OCI-LY1 (cell line): Measurements from ENCODE around the gene BHLHE40.

Experiments used
- H2AFZ ChIP-seq: fragments of 200-600 bp; sonication (generic), shearing (Covaris generic); 2 replicates; pipeline ENCODE4 v1.6.0; 2014; ENCODE audit warnings: antibody characterized with exemption, mild to moderate bottlenecking, low read length
- H3F3A ChIP-seq: fragments of 200-600 bp; sonication (generic), shearing (Covaris generic); 2 replicates; pipeline ENCODE4 v1.6.0; 2014; ENCODE audit warnings: mild to moderate bottlenecking, antibody characterized with exemption, low read length, moderate library complexity; ENCODE audit not compliant: insufficient read depth
- H3K27ac ChIP-seq: fragments of 200-600 bp; sonication (generic); 2 replicates; pipeline ENCODE4 v1.5.1; 2014; ENCODE audit warnings: low read length, mixed run types, mild to moderate bottlenecking, low read depth; ENCODE audit not compliant: poor library complexity, severe bottlenecking
- H3K27me3 ChIP-seq: fragments of 200-600 bp; sonication (generic); 2 replicates; pipeline ENCODE4 v1.6.0; 2014; ENCODE audit warnings: antibody characterized with exemption, mild to moderate bottlenecking, low read length, moderate library complexity; ENCODE audit not compliant: insufficient read depth
- H3K36me3 ChIP-seq: fragments of 200-600 bp; sonication (generic); 2 replicates; pipeline ENCODE4 v1.6.1; 2014; ENCODE audit warnings: mild to moderate bottlenecking, antibody characterized with exemption, low read length, moderate library complexity, mixed read lengths; ENCODE audit not compliant: insufficient read depth
- H3K4me1 ChIP-seq: fragments of 200-600 bp; sonication (generic); 2 replicates; pipeline ENCODE4 v1.5.1; 2014; ENCODE audit warnings: mild to moderate bottlenecking, low read length, moderate library complexity; ENCODE audit not compliant: insufficient read depth, severe bottlenecking
- H3K4me2 ChIP-seq: fragments of 200-600 bp; sonication (generic), shearing (Covaris generic); 2 replicates; pipeline ENCODE4 v1.6.1; 2014; ENCODE audit warnings: low read length
- H3K4me3 ChIP-seq: fragments of 200-600 bp; sonication (generic); 2 replicates; pipeline ENCODE4 v1.5.1; 2014; ENCODE audit warnings: low read length, low read depth, mild to moderate bottlenecking, mixed read lengths; ENCODE audit not compliant: poor library complexity, severe bottlenecking
- H3K79me2 ChIP-seq: fragments of 200-600 bp; shearing (Covaris generic); 2 replicates; pipeline ENCODE4 v1.6.1; 2016; ENCODE audit warnings: mixed run types, low read length, mixed read lengths; ENCODE audit not compliant: insufficient read depth
- H3K9ac ChIP-seq: fragments of 200-600 bp; sonication (generic), shearing (Covaris generic); 2 replicates; pipeline ENCODE4 v1.6.1; 2014; ENCODE audit warnings: mild to moderate bottlenecking, low read length, mixed read lengths
- H3K9me2 ChIP-seq: fragments of 200-600 bp; sonication (generic), shearing (Covaris generic); 2 replicates; pipeline ENCODE4 v1.6.1; 2014; ENCODE audit warnings: low read depth, mild to moderate bottlenecking, low read length, mixed read lengths
- H3K9me3 ChIP-seq: fragments of 200-600 bp; shearing (Covaris generic); 2 replicates; pipeline ENCODE4 v1.6.1; 2014; ENCODE audit warnings: low read length, mixed read lengths
- H4K20me1 ChIP-seq: fragments of 200-600 bp; sonication (generic), shearing (Covaris generic); 2 replicates; pipeline ENCODE4 v1.6.0; 2016; ENCODE audit warnings: mild to moderate bottlenecking, low read length; ENCODE audit not compliant: insufficient read depth
- EZH2 ChIP-seq: fragments of 200-600 bp; sonication (generic), shearing (Covaris generic); IDR thresholded peaks from 2 replicates; pipeline ENCODE4 v1.8.0; 2017; ENCODE audit warnings: borderline replicate concordance, mixed run types, mild to moderate bottlenecking, antibody characterized with exemption, low read length, moderate library complexity, mixed read lengths
- TF ChIP-seq, protein P1 (sequence below): fragments of 200-600 bp; sonication (generic), shearing (Covaris generic); IDR thresholded peaks from 2 replicates; pipeline ENCODE4 v1.5.1; 2017; ENCODE audit warnings: mild to moderate bottlenecking, antibody characterized with exemption, low read length, moderate library complexity, mixed read lengths

Gene BHLHE40

DNA sequence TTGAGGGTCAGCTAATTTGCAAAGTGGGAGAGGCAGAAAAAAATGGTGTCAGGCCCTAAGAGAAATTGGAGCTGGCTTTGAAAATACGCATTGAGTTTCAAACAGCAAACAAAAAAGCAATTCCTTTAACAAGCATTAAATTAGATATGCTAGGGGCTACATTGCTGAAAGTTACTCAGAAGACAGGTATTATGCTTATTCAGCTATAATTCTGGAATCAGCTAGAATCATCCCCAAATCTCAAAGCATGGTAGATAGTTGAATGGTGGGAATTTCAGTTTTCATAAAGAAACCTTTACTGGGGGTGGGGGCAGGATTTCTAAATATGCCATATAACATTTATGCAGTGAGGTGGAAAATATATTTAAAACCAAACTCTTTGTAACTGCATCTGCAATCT lies 50.5 kb downstream of the BHLHE40 start:
- Histone ChIP-seq H2AFZ (no peak overlapping the region), H3K9me2 (no peaks in the 10 kb centered on the region), H3K4me2 (no peak overlapping the region), H3K9ac (no peak overlapping the region), H3K27me3 (no peaks in the 10 kb centered on the region), H3K79me2 (no peaks in the 10 kb centered on the region), H3K9me3 (no peaks in the 10 kb centered on the region), H3K27ac (no peak overlapping the region), H3K4me3 (no peak overlapping the region), H3K4me1 (no peaks in the 10 kb centered on the region), H3K36me3 (no peaks in the 10 kb centered on the region), H4K20me1 (no peaks in the 10 kb centered on the region), H3F3A (no peaks in the 10 kb centered on the region)
- no peak for TF ChIP-seq EZH2
- TF ChIP-seq, protein P1, sequence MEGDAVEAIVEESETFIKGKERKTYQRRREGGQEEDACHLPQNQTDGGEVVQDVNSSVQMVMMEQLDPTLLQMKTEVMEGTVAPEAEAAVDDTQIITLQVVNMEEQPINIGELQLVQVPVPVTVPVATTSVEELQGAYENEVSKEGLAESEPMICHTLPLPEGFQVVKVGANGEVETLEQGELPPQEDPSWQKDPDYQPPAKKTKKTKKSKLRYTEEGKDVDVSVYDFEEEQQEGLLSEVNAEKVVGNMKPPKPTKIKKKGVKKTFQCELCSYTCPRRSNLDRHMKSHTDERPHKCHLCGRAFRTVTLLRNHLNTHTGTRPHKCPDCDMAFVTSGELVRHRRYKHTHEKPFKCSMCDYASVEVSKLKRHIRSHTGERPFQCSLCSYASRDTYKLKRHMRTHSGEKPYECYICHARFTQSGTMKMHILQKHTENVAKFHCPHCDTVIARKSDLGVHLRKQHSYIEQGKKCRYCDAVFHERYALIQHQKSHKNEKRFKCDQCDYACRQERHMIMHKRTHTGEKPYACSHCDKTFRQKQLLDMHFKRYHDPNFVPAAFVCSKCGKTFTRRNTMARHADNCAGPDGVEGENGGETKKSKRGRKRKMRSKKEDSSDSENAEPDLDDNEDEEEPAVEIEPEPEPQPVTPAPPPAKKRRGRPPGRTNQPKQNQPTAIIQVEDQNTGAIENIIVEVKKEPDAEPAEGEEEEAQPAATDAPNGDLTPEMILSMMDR = no peak

DNA sequence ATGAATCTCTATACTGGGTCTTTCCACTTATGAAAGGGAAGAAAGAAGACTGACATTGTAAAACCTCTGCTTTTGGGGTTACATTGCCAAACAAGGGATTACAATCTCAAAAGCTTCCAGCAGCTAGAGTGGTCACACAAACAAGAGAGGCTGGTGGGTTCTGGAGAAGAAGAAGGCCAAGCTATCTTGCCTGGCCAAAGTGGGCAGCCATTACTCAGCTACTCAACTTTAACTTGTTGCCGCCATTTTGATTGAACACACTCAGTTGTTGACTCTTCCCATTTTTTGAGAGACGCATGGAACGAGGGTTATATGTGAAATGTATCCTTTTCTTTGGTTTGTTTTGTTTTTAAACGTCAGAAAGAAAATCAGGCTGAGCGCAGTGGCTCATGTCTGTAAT lies 50.9 kb downstream of the BHLHE40 start:
- no peaks in the 10 kb centered on the region for H3K27me3 ChIP-seq
- no peaks in the 10 kb centered on the region for H4K20me1 ChIP-seq
- no peak overlapping the region for H3K9ac ChIP-seq
- no peaks in the 10 kb centered on the region for H3K36me3 ChIP-seq
- H3K4me1 ChIP-seq = no peaks in the 10 kb centered on the region
- H3K79me2 ChIP-seq = no peaks in the 10 kb centered on the region
- H3K27ac ChIP-seq = no peak overlapping the region
- no peak overlapping the region for H2AFZ ChIP-seq
- H3K9me3 ChIP-seq = no peaks in the 10 kb centered on the region
- H3F3A ChIP-seq = no peaks in the 10 kb centered on the region
- H3K4me2 ChIP-seq = no peak overlapping the region
- TF ChIP-seq EZH2 = no peak
- TF ChIP-seq, protein P1 = no peak
- no peaks in the 10 kb centered on the region for H3K9me2 ChIP-seq
- H3K4me3 ChIP-seq = no peak overlapping the region

DNA sequence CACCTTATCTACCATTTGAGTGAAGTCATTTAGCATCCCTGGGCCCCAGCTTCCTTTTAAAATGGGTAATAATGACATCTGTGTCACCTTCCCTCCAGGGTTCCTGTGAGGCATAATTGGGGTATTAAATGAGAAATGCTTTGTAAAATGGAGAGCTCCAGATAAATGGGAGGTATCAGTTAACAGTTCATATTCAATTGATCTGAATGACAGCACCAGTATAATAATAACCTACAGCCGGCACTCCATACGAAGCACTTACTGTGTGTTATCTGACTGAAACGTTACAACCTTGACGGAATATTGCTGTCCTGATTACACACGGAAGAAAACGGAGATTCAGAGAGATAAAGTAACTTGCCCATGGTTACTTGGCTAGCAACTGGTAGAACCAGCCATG lies 53.6 kb downstream of the BHLHE40 start:
- Histone ChIP-seq H3K79me2 (no peaks in the 10 kb centered on the region), H3K27ac (no peak overlapping the region), H3K9me3 (no peaks in the 10 kb centered on the region), H3K9me2 (no peaks in the 10 kb centered on the region), H3K36me3 (no peaks in the 10 kb centered on the region), H3F3A (no peaks in the 10 kb centered on the region), H4K20me1 (no peaks in the 10 kb centered on the region), H3K9ac (no peak overlapping the region), H3K4me3 (no peak overlapping the region), H2AFZ (no peak overlapping the region), H3K27me3 (no peaks in the 10 kb centered on the region), H3K4me2 (no peak overlapping the region), H3K4me1 (no peaks in the 10 kb centered on the region)
- TF ChIP-seq, protein P1 = no peak
- no peak for TF ChIP-seq EZH2
